Hematopoietic multipotent progenitor cell treated with erythropoietin and hydrocortisone succinate and interleukin-3 and kit ligand, for 4 days (in vitro differentiated cells): ENCODE measurements around the gene GLDC.
"Not testable (repeated sequence)": the region's sequence is repeated elsewhere in the genome, so short reads cannot be mapped to it uniquely, and the experiment has no call there.

Source experiments
- DNase-seq: peaks from one replicate; pipeline ENCODE4 v3.0.0-alpha.2; 2015

The GLDC gene

DNA sequence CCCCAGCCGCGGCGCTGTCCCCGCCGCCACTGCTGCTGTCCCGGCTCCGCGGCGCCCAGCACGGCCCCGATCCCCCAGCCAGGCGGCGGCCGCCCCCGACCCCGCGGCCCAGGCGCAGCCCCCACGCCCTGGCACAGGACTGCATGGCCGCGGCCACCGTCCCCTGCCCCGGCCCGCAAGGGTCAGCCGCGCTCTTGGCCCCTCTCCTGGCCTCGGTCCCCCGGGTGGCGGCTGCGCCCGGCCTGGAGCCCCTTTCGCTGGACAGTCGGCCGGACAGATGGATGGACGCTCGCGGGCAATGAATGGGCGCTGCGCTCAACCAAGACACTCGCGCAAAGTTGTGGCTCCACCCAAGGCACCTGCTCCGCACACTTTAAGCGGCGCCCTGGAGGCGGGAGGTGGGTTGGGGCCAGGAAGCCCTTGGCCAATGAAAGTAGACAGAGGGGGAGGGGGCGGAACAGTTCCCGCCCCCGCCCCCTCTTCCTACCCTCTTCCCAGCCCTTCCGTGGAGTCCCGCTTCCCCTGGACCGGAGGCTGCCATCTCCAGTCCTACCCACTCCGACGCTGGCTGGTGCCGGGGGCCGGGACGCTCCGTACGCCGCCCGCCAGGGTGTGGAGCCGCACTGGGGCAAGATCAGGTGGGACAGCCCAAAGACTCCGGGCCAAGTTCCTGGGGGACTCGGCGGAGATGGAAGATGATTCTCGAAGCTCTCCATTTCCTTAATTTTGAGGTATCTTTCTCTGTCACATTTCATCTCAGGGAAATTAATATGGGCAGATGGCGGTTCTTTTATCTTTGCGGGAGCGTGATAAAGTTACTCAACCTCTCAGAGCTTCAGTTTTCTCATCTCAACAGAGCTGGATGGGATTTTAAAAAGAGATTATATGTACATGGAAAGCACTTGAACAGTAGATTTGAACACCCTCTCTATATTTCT is at the start of gene GLDC:
Gene GLDC (minus strand): TSS at position 375 of the 938 bp plus-strand sequence. CDS start 230 bp downstream, at position 145.
- DNase-seq, result peak; percentile 63

DNA sequence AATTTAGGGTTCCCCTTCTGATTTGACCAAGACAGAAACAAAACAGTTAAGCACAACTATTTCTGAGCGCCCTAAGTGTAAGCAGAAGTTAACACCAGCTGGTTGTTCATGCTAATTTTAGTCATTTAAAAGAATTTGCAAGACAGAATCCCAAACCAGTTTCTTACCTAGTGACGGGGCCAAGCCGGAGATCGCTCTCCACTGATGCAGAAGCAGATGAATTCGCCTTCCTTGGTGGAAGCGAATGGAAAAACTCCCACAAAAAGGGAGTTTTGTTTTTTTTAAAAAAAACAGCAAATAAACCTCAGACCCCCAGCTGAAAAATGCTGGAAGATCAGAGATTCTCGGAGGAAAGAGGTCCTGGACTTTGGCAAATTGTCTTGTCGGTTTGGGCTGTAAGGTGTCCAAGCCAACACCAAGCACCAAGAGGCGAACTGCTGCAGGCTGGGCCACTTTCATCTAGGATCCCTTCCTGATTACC is 47.4 kb upstream of the GLDC start:
- no peak for DNase-seq

DNA sequence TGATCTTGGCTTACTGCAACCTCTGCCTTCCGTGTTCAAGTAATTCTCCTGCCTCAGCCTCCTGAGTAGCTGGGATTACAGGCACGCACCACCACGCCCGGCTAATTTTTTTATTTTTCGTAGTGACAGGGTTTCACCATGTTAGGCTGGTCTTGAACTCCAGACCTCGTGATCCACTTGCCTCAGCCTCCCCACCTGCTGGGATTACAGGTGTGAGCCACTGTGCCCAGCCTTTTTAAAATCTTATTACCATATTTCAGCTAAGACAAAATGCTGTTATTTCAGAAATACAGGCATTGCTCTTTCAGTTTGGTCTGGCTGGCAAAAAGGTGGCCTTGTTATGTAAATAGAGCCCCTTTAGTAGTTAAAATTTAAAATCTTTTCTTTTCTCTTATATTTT is 46.9 kb upstream of the GLDC start:
- DNase-seq, result no peak

GRCh38 chr9:6690675-6691070 is 45.1 kb upstream of the GLDC start:
- DNase-seq, result not testable (repeated sequence)

GRCh38 chr9:6689893-6690674 is 44.6 kb upstream of the GLDC start:
- DNase-seq, result no peak

GRCh38 chr9:6687180-6687579 is 41.7 kb upstream of the GLDC start:
- DNase-seq, result no peak

- DNase-seq, result peak; percentile 49
Measured at GRCh38 chr9:6686396-6686795, 40.9 kb upstream of the GLDC start.

DNA sequence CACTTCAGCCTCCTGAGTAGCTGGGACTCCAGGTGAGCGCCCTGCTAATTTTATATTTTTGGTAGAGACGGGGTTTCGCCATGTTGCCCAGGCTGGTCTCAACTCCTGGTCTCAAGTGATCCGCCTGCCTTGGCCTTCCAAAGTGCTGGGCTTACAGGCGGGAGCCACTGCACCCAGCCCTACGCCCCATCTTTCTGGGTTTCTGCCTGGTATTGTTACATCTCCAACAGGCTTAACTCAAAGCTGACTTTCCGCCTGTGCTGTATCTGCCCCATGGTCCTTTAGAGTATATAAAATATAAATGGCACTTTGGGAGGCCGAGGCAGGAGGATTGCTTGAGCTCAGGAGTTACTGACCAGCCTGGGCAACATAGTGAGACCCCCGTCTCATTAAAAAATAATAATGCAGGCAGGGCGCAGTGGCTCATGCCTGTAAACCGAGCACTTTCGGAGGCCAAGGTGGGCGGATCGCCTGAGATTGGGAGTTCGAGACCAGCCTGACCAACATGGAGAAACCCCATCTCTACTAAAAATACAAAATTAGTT is 36.5 kb upstream of the GLDC start:
- DNase-seq, result no peak

DNA sequence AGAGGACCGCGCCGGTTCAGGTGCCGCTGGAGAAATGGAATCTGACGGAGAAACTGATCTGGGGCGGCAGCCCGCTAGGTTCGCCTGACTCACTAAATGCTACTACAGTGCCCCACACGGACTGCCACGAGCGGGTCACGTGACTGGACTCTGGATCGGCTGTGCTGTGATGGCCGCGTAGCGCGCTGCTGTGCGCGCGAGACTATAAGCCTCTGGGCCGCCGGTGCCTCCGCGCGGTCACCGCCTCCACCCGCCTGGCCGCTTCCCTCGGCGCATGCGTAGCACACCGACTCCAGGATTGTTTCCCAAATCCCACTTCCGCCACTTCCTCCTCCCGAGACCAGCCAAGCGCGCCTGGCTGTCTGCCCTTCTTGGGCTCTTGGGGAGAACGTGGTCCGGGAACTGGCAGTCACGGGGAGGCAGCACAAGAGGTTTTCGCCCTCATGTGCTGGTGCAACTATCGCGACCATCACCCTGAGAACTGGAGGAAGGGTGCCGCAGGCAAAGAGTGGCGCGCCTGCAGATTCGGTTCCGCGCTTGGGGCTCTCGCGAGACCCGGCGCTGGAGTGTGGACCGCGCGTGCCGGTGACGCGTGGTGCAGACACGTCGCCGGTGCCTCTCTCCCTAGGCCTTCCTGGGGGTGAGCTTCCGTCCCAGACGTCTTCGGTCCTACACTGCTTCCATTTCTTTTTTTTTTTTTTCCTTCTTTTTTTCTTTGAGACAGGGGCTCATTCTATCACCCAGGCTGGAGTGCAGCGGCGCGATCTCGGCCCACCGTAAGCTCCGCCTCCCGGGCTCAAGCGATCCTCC is 35.8 kb upstream of the GLDC start:
- peak; percentile 98 for DNase-seq

GRCh38 chr9:6680797-6681146 is 35.2 kb upstream of the GLDC start:
- DNase-seq, result peak; percentile 92

- DNase-seq, result no peak
Measured at GRCh38 chr9:6677803-6678202, 32.3 kb upstream of the GLDC start.

DNA sequence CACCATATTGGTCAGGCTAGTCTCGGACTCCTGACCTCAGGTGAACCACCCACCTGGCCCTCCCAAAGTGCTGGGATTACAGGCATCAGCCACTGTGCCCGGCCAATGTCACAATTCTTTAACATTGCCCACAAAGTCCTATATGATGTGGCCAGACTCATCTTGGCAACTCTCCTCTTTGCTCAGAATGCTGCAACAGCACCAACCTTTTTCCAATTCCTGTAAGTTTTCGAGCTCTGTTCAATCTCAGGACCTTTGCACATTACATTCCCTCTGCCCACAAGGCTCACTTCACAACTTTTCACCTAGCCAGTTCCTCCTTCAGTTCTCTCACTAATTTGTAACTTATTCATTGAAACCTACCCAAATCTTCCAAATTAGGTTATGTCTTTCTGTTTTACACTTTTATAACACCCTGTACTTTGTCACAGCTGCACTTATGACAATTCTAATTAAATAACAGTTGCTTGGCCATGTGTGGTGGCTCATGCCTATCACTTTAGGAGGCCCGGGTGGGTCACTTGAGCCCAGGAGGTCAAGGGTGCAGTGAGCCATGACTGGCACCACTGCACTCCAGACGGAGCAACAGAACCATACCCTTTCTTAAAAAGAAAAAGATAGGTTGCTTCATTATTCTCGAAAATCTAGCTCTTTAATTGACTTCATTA is 30.9 kb upstream of the GLDC start:
- DNase-seq, result no peak

GRCh38 chr9:6675268-6675667 is 29.7 kb upstream of the GLDC start:
- DNase-seq, result no peak

DNA sequence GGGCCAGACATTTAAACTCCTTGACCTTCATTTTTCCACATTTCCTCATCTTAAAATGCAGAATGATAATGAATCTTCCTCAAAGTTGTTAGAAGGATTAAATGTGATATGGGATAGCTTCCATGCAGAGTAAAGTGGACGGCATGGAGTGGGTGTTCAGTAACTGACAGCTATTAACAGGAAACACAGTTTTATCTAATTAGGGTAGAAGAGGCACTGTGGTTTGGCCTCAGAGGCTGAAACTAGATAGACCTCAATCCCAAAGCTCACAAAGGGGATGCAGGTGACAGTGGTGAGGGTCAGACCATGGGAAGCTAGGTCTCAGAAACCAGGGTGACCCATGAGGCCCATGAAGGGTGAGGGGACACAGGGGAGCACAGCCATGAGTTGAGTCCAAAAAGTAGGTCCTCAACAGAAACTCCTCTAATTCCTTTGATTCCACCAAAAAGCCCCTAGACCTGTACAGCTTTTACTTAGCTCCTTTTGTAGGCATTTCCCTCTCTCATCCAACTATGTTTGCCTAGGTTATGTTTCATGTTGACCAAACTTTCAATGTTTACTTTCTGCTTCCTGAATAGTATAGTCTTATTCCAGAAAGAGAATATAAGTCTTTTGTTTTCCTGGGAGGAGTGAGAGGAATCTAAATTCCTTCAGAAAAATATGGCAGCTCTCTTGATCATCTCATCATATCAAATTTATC is 27.9 kb upstream of the GLDC start:
- no peak for DNase-seq

DNA sequence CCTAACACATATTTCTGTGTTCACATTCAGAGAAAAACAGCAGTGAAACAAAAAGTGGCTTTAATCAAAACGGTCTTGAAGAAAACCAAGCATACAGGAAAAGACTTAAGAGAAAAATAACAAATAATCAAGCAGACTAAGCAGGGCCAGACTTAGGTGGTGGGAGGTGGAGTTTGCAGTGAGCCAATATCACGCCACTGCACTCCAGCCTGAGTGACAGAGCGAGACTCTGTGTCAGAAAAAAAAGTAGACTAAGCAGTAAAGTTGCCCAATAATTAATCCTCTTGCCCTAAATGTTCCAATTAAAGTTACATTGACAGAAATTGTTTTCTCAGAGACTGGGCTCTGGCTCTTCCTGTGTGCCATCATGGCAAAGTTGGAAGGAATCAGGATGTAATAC is 26.6 kb upstream of the GLDC start:
- peak; percentile 26 for DNase-seq

GRCh38 chr9:6671416-6671815 is 25.9 kb upstream of the GLDC start:
- no peak for DNase-seq

- DNase-seq, result no peak
Measured at GRCh38 chr9:6669881-6670280, 24.4 kb upstream of the GLDC start.

DNA sequence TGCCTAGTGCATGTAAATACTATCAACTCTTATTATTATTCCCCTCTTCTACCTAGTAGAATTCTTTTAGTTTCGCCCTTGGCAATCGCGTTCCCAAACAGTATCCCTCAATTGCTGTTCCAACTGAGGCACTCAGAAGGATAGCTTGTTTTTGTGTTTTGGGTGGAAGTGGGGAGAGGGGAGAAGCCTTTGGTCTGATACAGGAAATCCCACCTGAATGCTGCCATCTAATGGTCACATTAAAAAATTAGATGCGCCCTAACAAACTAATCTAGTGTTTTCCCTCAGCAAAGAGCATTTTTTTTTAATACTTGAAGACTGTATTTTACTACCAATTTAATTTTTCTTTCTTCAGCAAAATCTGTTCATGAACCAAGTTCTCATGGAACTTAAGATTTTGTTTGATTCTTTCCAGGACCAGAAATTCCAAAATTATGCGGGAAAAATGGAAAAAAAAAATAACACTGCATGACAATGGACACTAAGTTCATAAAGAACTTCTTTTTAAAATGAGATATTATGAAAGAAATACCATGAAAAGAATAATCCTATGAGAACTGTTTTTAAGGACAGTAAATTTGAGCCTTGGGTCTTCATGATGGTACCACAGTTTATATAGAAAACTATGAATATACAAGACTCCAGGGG is 22.2 kb upstream of the GLDC start:
- peak; percentile 71 for DNase-seq

- no peak for DNase-seq
Measured at GRCh38 chr9:6667080-6667479, 21.6 kb upstream of the GLDC start.

GRCh38 chr9:6665628-6666027 is 20.1 kb upstream of the GLDC start:
- DNase-seq, result no peak

DNA sequence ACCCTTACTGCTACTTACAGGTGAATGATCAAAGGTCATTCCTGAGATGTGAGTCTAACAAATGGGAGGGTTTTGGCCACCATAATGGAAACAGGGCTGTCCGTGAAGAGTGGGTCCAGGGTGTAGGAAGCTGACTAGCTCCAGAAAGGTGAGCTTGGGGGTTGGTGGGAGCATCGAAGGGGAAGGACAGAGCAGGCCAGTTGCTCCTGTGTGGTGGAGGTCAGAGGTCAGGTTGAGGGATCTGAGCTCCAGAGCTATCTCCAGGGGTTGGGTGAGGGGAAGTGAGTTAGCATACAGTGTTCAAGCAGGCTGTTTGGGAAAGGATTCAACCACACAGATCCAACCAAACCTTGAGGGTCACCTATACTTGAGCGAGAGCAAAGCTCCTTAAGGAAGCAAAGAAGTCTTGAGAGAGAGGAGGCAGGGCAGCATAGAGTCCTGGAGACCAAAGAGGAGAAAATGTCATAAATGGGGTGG is 18.7 kb upstream of the GLDC start:
- no peak for DNase-seq
